ENCODE results near the gene HSFX2.
"Not testable (repeated sequence)": the region's sequence is repeated elsewhere in the genome, so short reads cannot be mapped to it uniquely, and the experiment has no call there.

HSFX2 gene

GRCh38 chrX:149618871-149619270, 23.8 kb upstream of the HSFX2 start:
- H3K27ac ChIP-seq = no peak overlapping the region
- TF ChIP-seq, protein P1, sequence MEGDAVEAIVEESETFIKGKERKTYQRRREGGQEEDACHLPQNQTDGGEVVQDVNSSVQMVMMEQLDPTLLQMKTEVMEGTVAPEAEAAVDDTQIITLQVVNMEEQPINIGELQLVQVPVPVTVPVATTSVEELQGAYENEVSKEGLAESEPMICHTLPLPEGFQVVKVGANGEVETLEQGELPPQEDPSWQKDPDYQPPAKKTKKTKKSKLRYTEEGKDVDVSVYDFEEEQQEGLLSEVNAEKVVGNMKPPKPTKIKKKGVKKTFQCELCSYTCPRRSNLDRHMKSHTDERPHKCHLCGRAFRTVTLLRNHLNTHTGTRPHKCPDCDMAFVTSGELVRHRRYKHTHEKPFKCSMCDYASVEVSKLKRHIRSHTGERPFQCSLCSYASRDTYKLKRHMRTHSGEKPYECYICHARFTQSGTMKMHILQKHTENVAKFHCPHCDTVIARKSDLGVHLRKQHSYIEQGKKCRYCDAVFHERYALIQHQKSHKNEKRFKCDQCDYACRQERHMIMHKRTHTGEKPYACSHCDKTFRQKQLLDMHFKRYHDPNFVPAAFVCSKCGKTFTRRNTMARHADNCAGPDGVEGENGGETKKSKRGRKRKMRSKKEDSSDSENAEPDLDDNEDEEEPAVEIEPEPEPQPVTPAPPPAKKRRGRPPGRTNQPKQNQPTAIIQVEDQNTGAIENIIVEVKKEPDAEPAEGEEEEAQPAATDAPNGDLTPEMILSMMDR (IDR thresholded peaks at IDR 0.05) = no peak
- no peak for DNase-seq (ENCODE audit: low spot score)
- H3K4me3 ChIP-seq = no peak overlapping the region

DNA sequence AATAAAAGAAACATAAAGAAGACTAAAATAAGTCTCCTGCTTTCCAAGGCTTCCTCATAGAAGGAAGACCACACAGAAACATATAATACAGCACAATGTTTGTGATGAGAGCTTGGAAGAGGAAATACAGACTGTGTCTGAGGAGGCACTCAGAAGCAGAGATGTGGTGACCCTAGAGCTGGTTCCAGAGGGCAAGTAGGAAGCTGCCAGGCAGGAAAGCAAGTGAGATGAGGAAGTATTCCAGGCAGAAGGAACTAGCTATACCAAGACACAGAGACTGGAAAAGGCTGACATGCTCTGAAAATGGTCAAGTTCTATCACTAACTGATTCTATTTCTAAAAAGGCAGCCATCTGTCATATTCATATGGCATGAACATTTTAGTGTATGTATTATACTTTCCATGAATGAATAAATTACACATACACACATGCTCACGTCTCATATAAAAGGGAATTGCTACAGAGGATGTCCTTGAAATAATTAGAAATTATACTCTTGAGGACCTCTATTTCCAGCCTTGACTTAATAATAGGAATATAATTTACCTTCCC, 16.6 kb upstream of the HSFX2 start:
- no peak overlapping the region for H3K27ac ChIP-seq
- no peak for DNase-seq (ENCODE audit: low spot score)
- TF ChIP-seq, protein P1 (IDR thresholded peaks at IDR 0.05) = no peak

GRCh38 chrX:149610511-149610910, 15.4 kb upstream of the HSFX2 start:
- DNase-seq (ENCODE audit: low spot score) = no peak
- Histone ChIP-seq H3K4me3 (no peak overlapping the region), H3K27ac (no peak overlapping the region)
- TF ChIP-seq, protein P1 (IDR thresholded peaks at IDR 0.05) = no peak

More for the DNA sequence above, 16.6 kb upstream of the HSFX2 start:
- H3K4me3 ChIP-seq = no peak overlapping the region

GRCh38 chrX:149607699-149608098, 12.6 kb upstream of the HSFX2 start:
- TF ChIP-seq, protein P1 (IDR thresholded peaks at IDR 0.05) = no peak
- no peak overlapping the region for H3K27ac ChIP-seq
- DNase-seq (ENCODE audit: low spot score) = no peak
- H3K4me3 ChIP-seq = no peak overlapping the region

GRCh38 chrX:149605248-149605885, 10.3 kb upstream of the HSFX2 start:
- H3K27ac ChIP-seq; H3K4me3 ChIP-seq; DNase-seq (ENCODE audit: low spot score): not testable (repeated sequence)

- H3K27ac ChIP-seq; H3K4me3 ChIP-seq; DNase-seq (ENCODE audit: low spot score): not testable (repeated sequence)
Measured at GRCh38 chrX:149598603-149599002, 3.5 kb upstream of the HSFX2 start.

DNA sequence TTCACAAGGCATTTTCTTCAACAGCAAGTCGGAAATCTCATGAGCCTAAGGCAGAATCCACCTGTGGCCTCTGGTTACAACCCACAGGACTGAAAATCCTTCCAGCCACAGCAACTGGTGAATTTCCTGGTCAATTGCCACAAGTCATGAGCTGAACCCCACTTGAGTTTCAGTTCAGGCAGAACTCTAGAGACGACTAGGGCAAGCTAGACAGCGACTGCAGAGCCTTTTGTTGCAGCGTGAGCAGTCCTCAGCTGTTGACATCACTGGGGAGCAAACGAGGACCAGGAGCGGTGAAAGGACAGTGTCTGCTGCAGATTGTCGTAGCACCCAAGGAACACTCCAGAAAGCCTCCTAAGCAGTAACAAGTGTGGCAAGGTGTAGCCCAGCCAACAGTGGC, 829 bp upstream of the HSFX2 start:
- not testable (repeated sequence) for H3K4me3 ChIP-seq; H3K27ac ChIP-seq; DNase-seq (ENCODE audit: low spot score)

DNA sequence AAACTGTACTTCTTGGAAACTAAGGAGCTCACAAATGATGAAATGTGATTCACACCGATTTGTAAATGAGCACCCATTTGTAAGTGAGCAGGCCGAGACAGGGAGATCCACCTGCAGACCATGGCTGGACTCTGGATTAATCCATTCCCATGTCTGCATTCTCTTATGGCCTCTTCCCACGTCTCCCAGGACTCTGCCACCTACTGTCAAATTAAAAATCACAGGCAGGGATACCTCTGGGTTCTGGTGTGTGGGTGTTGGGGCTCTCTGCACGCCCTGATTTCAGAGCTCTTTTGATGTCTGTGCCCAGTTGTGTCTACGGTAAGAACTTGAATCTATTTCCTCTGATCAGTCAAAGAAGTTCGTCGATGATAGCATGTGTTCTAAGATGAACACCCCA, 4.1 kb downstream of the HSFX2 start:
- not testable (repeated sequence) for H3K27ac ChIP-seq; DNase-seq (ENCODE audit: low spot score); H3K4me3 ChIP-seq

DNA sequence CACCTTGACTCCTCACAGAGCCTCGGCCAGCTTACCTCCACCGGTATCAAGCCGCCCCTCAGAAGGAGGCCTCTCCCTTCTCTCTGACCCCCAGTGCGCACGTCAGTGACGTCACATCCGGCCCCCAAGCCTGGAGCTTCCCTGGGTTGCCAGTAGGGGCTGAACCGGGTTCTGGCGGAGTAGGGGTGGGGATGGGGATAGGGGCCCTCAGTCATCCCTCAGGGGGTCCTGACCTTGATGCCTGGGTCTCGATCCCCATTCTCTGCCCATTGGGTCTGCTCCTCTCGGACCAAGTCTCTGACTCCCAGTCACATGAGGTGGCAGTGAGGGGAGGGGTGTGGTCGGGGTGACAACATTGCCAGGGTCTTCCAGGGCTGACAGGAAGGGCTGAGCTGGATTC, 7.8 kb downstream of the HSFX2 start, which contains the start of gene MAGEA9B:
Gene MAGEA9B, minus strand, starts transcription at position 101 of the 400 bp plus-strand sequence. CDS start 4,280 bp downstream, outside the sequence.
- not testable (repeated sequence) for DNase-seq (ENCODE audit: low spot score); H3K27ac ChIP-seq; H3K4me3 ChIP-seq

DNA sequence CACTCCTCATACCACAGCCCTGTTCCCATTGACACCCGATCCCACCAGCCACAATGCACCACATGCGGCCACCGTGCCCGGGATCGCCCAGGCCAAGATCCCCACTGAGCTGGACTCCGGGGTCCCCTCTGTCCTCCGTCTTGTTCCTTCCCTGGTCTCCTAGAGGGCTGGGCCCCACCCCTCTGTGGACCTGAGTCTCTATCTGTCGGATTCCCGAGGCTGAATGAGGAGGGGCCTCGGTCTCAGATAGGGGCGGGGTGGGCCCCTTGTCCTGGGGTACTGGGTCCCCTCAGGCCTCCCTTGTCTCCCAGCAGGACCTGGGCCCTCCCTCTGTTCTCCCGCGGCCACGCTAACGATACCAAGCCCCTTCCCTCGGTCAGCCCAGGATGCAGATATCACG, 9.5 kb downstream of the HSFX2 start:
- not testable (repeated sequence) for DNase-seq (ENCODE audit: low spot score); H3K4me3 ChIP-seq; H3K27ac ChIP-seq

DNA sequence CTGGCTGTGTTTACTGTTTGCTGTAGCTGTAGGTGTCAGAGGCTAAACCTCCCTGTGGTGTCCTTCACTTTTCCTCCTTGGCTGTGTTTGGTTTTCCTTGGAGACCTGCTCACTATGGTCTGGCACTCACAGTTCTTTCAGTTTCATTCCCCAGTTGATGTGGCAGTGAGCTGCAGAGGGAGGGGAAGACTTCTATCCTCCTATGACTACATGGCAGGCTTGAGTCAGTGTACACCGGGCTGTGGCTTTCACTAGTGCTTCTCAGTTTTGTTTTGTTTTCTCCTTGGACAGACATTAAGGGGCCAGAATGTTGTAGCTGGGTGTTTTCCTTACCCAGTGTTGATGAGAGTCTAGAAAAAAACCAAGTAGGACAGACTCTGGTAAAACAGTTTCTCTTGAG, 21.7 kb downstream of the HSFX2 start:
- H3K4me3 ChIP-seq; DNase-seq (ENCODE audit: low spot score); H3K27ac ChIP-seq: not testable (repeated sequence)
